Nephron (organoid): ENCODE data around the gene FAM118A.

Source experiments
- H3K27ac Mint-ChIP-seq, 3 experiments: 2 replicates each; pipeline ENCODE4 v1.8.0; 2020; ENCODE audit warnings: mixed read lengths in 3 of 3, mild to moderate bottlenecking in 2 of 3, moderate library complexity in 1 of 3
- H3K27me3 Mint-ChIP-seq: 2 replicates; pipeline ENCODE4 v1.8.0; 2021; ENCODE audit warnings: low read depth, mild to moderate bottlenecking, moderate library complexity, mixed read lengths
- H3K36me3 Mint-ChIP-seq: 2 replicates; pipeline ENCODE4 v1.8.0; 2020; ENCODE audit warnings: low read depth, mixed read lengths
- H3K4me1 Mint-ChIP-seq: 2 replicates; pipeline ENCODE4 v1.8.0; 2020; ENCODE audit warnings: mixed read lengths
- H3K4me3 Mint-ChIP-seq, 3 experiments: 2 replicates each; pipeline ENCODE4 v1.8.0; 2020; ENCODE audit warnings: mild to moderate bottlenecking in 3 of 3, mixed read lengths in 3 of 3, moderate library complexity in 2 of 3
- H3K9me3 Mint-ChIP-seq: 2 replicates; pipeline ENCODE4 v1.8.0; 2020; ENCODE audit warnings: mixed read lengths
- CTCF ChIP-seq, 3 experiments: fragments of 200-600 bp; sonication (generic); IDR thresholded peaks; one replicate each; pipeline ENCODE4 v1.5.0; 2021; ENCODE audit warnings: antibody characterized with exemption in 3 of 3; ENCODE audit not compliant: unreplicated experiment in 3 of 3

FAM118A gene

GRCh38 chr22:45338795-45339194 lies 29.1 kb downstream of the FAM118A start:
- TF ChIP-seq CTCF (IDR thresholded peaks at IDR 0.05; ENCODE audit: unreplicated experiment in 3 of 3): no peak

GRCh38 chr22:45340323-45340722 lies 30.6 kb downstream of the FAM118A start:
- H3K4me3 Mint-ChIP-seq: no peak overlapping the region
- peaks cover 31% of the 10 kb centered on the region for H3K4me1 Mint-ChIP-seq
- TF ChIP-seq CTCF (IDR thresholded peaks at IDR 0.05; ENCODE audit: unreplicated experiment in 3 of 3): no peak
- H3K9me3 Mint-ChIP-seq: no peaks in the 10 kb centered on the region
- peaks cover 48% of the 10 kb centered on the region for H3K36me3 Mint-ChIP-seq
- H3K27me3 Mint-ChIP-seq: no peaks in the 10 kb centered on the region
- no peak overlapping the region for H3K27ac Mint-ChIP-seq

More at GRCh38 chr22:45338795-45339194, 29.1 kb downstream of the FAM118A start:
- Mint-ChIP-seq H3K27me3 (no peaks in the 10 kb centered on the region), H3K9me3 (no peaks in the 10 kb centered on the region), H3K27ac (no peak overlapping the region), H3K4me1 (peaks cover 31% of the 10 kb centered on the region), H3K4me3 (no peak overlapping the region), H3K36me3 (peaks cover 57% of the 10 kb centered on the region)

- TF ChIP-seq CTCF (IDR thresholded peaks at IDR 0.05; ENCODE audit: unreplicated experiment in 3 of 3): no peak
- Mint-ChIP-seq H3K4me1 (peaks cover 22% of the 10 kb centered on the region), H3K9me3 (no peaks in the 10 kb centered on the region), H3K27ac (peak overlapping the region; percentile 14 to 48 (median 33)), H3K4me3 (no peak overlapping the region), H3K36me3 (peaks cover 45% of the 10 kb centered on the region), H3K27me3 (no peaks in the 10 kb centered on the region)
Measured at GRCh38 chr22:45341498-45341897, 31.8 kb downstream of the FAM118A start.

- Mint-ChIP-seq H3K9me3 (no peaks in the 10 kb centered on the region), H3K27ac (no peak overlapping the region), H3K4me3 (no peak overlapping the region), H3K36me3 (peaks cover 30% of the 10 kb centered on the region), H3K27me3 (no peaks in the 10 kb centered on the region), H3K4me1 (peaks cover 5% of the 10 kb centered on the region)
- TF ChIP-seq CTCF (IDR thresholded peaks at IDR 0.05; ENCODE audit: unreplicated experiment in 3 of 3): no peak
Measured at GRCh38 chr22:45343143-45343542, 33.4 kb downstream of the FAM118A start.

- Mint-ChIP-seq H3K27ac (no peak overlapping the region), H3K4me3 (no peak overlapping the region), H3K27me3 (no peaks in the 10 kb centered on the region), H3K9me3 (no peaks in the 10 kb centered on the region), H3K36me3 (peaks cover 29% of the 10 kb centered on the region), H3K4me1 (peaks cover 4% of the 10 kb centered on the region)
- TF ChIP-seq CTCF (IDR thresholded peaks at IDR 0.05; ENCODE audit: unreplicated experiment in 3 of 3): peak in 2 of 3 experiments; percentile 15 to 31
Measured at GRCh38 chr22:45344334-45344733, 34.6 kb downstream of the FAM118A start.

- Mint-ChIP-seq H3K4me3 (no peak overlapping the region), H3K36me3 (peaks cover 5% of the 10 kb centered on the region), H3K27me3 (no peaks in the 10 kb centered on the region), H3K27ac (no peak overlapping the region), H3K4me1 (peaks cover 4% of the 10 kb centered on the region), H3K9me3 (no peaks in the 10 kb centered on the region)
- no peak for TF ChIP-seq CTCF (IDR thresholded peaks at IDR 0.05; ENCODE audit: unreplicated experiment in 3 of 3)
Measured at GRCh38 chr22:45349916-45350315, 40.2 kb downstream of the FAM118A start.
